Naive thymus-derived CD8-positive, alpha-beta T cell (primary cell): ENCODE results near the gene MED20. TPM values are rescaled to one million over a fixed set of nuclear protein-coding genes. Genes with fewer than 3 reads are reported as not detected.
A peak's percentile ranks its signal among the peaks of the same experiment; 100 is the strongest.

Experiments
- ATAC-seq, 2 donors: fragments of 150-1000 bp; cut with Tn5 transposase in 1 of 2; sonication (Bioruptor Pico), chemical (Tn5 transposase) in 1 of 2; 1 replicate in 1 of 2; 2 replicates in 1 of 2; pipeline ENCODE4 v1.10.0; 2021; ENCODE audit warnings: mild to moderate bottlenecking in 2 of 2, moderate library complexity in 2 of 2
- POLR2A ChIA-PET: fragments of 350-600 bp; sonication (Branson Sonifier 250); formaldehyde crosslinking; loops from one replicate; lab custom pipeline; 2021; ENCODE audit warnings: antibody characterized with exemption; lab: Charles Lee
- DNase-seq, 10 donors: peaks; one replicate each; pipeline versions ENCODE4 v3.0.0 to v3.0.0-alpha.2; 2020 to 2022
- H3K27ac Mint-ChIP-seq, 10 donors: one replicate each; pipeline ENCODE4 v1.8.0; 2020 to 2022; ENCODE audit warnings: mild to moderate bottlenecking in 10 of 10, mixed read lengths in 10 of 10, moderate library complexity in 4 of 10, inconsistent platforms in 1 of 10
- H3K27me3 Mint-ChIP-seq, 5 donors: one replicate each; pipeline ENCODE4 v1.8.0; 2021 to 2022; ENCODE audit warnings: mixed read lengths in 5 of 5
- H3K36me3 Mint-ChIP-seq, 3 donors: one replicate each; pipeline ENCODE4 v1.8.0; 2020 to 2022; ENCODE audit warnings: mixed read lengths in 3 of 3, mild to moderate bottlenecking in 2 of 3, inconsistent platforms in 1 of 3
- H3K4me1 Mint-ChIP-seq, 4 donors: one replicate each; pipeline ENCODE4 v1.8.0; 2021 to 2022; ENCODE audit warnings: mixed read lengths in 4 of 4
- H3K4me3 Mint-ChIP-seq, 10 donors: one replicate each; pipeline ENCODE4 v1.8.0; 2020 to 2022; ENCODE audit warnings: mild to moderate bottlenecking in 10 of 10, mixed read lengths in 10 of 10, moderate library complexity in 6 of 10, inconsistent platforms in 1 of 10
- H3K9me3 Mint-ChIP-seq, 9 donors: one replicate each; pipeline ENCODE4 v1.8.0; 2020 to 2022; ENCODE audit warnings: mixed read lengths in 9 of 9, mild to moderate bottlenecking in 3 of 9, inconsistent platforms in 1 of 9, moderate library complexity in 1 of 9
- polyA plus RNA-seq, 3 donors: library from polyadenylated mRNA; unstranded; fragments of 300-500 nt; fragmentation: Illumina TruSeq; gene quantifications; one replicate each; pipeline ENCODE4 v1.2.3, GENCODE V29; 2021
- total RNA-seq, 8 experiments: library from RNA in 2 of 8; stranded (reverse) in 2 of 8; gene quantifications; one replicate each; pipeline ENCODE4 v1.2.3 and lab custom pipeline; 2021 to 2026

The MED20 gene
- total and polyA plus RNA-seq, 5 experiments from 2014 or later = 2.8 to 12.5 (median 5.1) TPM

DNA sequence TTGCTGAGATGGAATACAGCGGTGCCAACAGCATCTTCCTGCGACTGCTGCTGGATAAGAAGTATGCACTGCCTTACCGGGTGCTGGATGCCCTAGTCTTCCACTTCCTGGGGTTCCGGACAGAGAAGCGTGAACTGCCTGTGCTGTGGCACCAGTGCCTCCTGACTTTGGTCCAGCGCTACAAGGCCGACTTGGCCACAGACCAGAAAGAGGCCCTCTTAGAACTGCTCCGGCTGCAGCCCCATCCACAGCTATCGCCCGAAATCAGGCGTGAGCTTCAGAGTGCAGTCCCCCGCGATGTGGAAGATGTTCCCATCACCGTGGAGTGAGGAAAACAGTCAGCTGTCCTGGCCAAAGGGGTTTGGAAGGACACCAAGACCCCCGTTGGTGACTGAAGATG is 11.4 kb upstream of the MED20 start:
- Mint-ChIP-seq H3K4me1 (peaks cover 28 to 49% (median 48%) of the 10 kb centered on the region in 4 donors), H3K27ac (peak overlapping the region in 6 of 10 donors; percentile 39 to 89 (median 71)), H3K4me3 (peak overlapping the region in 1 of 10 donors; percentile 20), H3K36me3 (peaks cover 5 to 82% (median 13%) of the 10 kb centered on the region in 3 donors), H3K9me3 (no peaks in the 10 kb centered on the region), H3K27me3 (no peaks in the 10 kb centered on the region)
- DNase-seq = no peak
- no peak for ATAC-seq
- POLR2A ChIA-PET = interaction anchor here (2.4 to 12.5 kb wide), 2 partner anchors 11 to 114 kb away, joined by 6 to 233 read pairs; partner anchors contain the start of genes BYSL, MED20 and TAF8

DNA sequence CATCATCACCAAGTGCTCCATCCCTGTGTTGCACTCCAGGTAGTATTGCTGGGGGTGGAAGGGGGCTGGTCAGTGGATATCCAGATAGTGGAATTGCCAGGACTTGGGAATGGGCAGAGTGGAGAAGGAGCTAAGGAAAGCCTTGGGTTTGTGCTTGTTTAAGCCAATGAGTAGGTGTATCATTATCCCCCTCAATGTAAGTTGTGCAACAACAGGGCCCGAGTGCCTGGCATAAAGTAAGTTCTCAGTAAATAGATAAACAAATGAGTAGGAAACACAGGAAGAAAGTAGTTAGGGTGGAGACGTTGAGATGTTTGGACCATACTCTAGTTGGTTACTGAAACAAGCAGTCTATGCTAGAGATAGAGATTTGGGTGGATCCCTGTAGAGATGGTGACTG is 10.9 kb upstream of the MED20 start:
- POLR2A ChIA-PET = interaction anchor here (1.6 to 12.5 kb wide), 3 partner anchors 10 to 147 kb away, joined by 4 to 233 read pairs (median 6); partner anchors contain the start of genes BYSL, MED20 and TAF8
- Mint-ChIP-seq H3K36me3 (peaks cover 5 to 78% (median 13%) of the 10 kb centered on the region in 3 donors), H3K27ac (peak overlapping the region in 9 of 10 donors; percentile 8 to 91 (median 49)), H3K4me1 (peaks cover 24 to 47% (median 44%) of the 10 kb centered on the region in 4 donors), H3K27me3 (no peaks in the 10 kb centered on the region), H3K9me3 (no peaks in the 10 kb centered on the region), H3K4me3 (peak overlapping the region in 1 of 10 donors; percentile 53)
- ATAC-seq = no peak
- DNase-seq = no peak

DNA sequence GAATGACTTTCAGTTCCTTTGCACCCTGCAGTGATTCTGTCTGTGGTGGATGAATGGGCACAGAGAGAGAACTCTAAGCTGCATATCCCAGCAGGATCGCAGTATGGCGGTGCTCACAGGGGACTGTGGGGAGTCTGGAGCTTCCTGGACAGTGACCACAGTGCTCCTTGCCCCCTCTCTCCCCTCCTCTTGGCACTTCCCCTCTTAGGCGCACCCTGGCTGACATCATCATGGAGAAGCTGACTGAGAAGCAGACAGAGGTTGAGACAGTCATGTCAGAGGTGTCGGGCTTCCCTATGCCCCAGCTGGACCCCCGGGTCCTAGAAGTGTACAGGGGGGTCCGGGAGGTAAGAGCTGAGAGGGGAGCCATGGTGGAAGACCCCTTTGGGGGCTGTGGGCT is 9.0 kb upstream of the MED20 start:
- no peak for ATAC-seq

DNA sequence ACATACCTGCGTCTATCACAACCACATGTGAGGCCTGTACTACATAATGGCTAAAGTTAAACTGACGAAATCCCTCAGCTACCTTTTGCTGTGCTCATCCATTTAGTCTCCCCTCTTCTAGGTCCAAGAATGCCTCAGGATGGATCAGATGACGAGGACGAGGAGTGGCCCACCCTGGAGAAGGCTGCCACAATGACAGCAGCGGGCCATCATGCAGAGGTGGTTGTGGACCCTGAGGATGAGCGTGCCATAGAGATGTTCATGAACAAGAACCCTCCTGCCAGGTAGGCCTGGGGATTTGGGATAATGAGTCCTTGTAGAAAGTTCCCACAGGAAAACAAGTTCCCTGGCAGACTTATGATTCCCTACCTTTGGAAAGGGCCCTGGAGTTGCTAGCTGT is 6.3 kb upstream of the MED20 start:
- DNase-seq (no peak), ATAC-seq (no peak)
- H3K27me3 Mint-ChIP-seq = no peaks in the 10 kb centered on the region
- peaks cover 0 to 51% (median 5%) of the 10 kb centered on the region in 3 donors for H3K36me3 Mint-ChIP-seq
- H3K9me3 Mint-ChIP-seq = no peaks in the 10 kb centered on the region
- H3K4me1 Mint-ChIP-seq = peaks cover 28 to 44% (median 41%) of the 10 kb centered on the region in 4 donors
- H3K27ac Mint-ChIP-seq = peak overlapping the region in 9 of 10 donors; percentile 19 to 81 (median 62)
- peak overlapping the region in 2 of 10 donors; percentile 7 to 12 for H3K4me3 Mint-ChIP-seq
- POLR2A ChIA-PET = interaction anchor here (0.5 to 1.5 kb wide), 4 partner anchors 12 to 1589 kb away, joined by 3 to 7 read pairs (median 3); no protein-coding TSS in a partner anchor

More for the DNA sequence above, 9.0 kb upstream of the MED20 start:
- DNase-seq = no peak
- no peaks in the 10 kb centered on the region for H3K9me3 Mint-ChIP-seq
- peak overlapping the region in 8 of 10 donors; percentile 13 to 80 (median 55) for H3K27ac Mint-ChIP-seq
- no peak overlapping the region for H3K4me3 Mint-ChIP-seq
- H3K27me3 Mint-ChIP-seq = no peaks in the 10 kb centered on the region
- H3K4me1 Mint-ChIP-seq = peaks cover 17 to 34% (median 31%) of the 10 kb centered on the region in 4 donors
- POLR2A ChIA-PET = interaction anchor here (0.6 to 1.5 kb wide), 3 partner anchors 9 to 304 kb away, joined by 4 to 6 read pairs (median 5); partner anchors contain the start of genes BYSL and MED20
- H3K36me3 Mint-ChIP-seq = peaks cover 5 to 67% (median 9%) of the 10 kb centered on the region in 3 donors

DNA sequence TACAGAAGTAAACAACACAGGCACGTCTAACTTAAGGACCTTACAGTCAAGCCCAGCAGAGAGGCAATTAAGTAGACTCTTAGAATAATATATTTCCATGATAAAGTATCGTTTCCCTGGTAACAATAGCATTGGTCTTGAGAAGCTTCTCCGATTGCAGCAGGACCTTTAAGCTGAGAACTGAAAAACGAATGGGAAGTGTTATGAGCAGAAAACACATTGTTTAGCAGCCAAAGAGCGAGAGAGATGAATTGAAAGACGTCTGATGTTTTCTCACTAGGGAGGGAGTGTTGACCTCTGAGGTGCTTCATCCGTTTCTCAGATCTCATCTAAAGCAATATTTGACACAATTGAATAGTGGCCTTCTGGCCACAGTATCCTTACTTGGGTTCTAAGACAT is 1.2 kb upstream of the MED20 start:
- no peak for ATAC-seq
- DNase-seq = no peak
- H3K9me3 Mint-ChIP-seq = no peaks in the 10 kb centered on the region
- H3K27me3 Mint-ChIP-seq = peaks cover 0 to 4% (median 0%) of the 10 kb centered on the region in 5 donors
- POLR2A ChIA-PET = interaction anchor here (0.9 to 5.7 kb wide), 7 partner anchors 11 to 138 kb away, joined by 4 to 98 read pairs (median 13); partner anchors contain the start of genes TAF8, TOMM6 and USP49
- H3K4me3 Mint-ChIP-seq = peak overlapping the region; percentile 97 to 100 (median 100)
- H3K36me3 Mint-ChIP-seq = peaks cover 0 to 16% (median 0%) of the 10 kb centered on the region in 3 donors
- peak overlapping the region; percentile 97 to 100 (median 99) for H3K27ac Mint-ChIP-seq
- H3K4me1 Mint-ChIP-seq = peaks cover 37 to 59% (median 55%) of the 10 kb centered on the region in 4 donors

- H3K9me3 Mint-ChIP-seq = no peaks in the 10 kb centered on the region
- POLR2A ChIA-PET = interaction anchor here (0.7 to 5.7 kb wide), 13 partner anchors 9 to 1008 kb away, joined by 3 to 98 read pairs (median 7); partner anchors contain the start of genes CCND3, TAF8, TOMM6 and USP49
- peak overlapping the region; percentile 97 to 100 (median 99) for H3K27ac Mint-ChIP-seq
- peaks cover 0 to 18% (median 0%) of the 10 kb centered on the region in 3 donors for H3K36me3 Mint-ChIP-seq
- peak overlapping the region; percentile 97 to 100 (median 100) for H3K4me3 Mint-ChIP-seq
- peaks cover 0 to 4% (median 0%) of the 10 kb centered on the region in 5 donors for H3K27me3 Mint-ChIP-seq
- H3K4me1 Mint-ChIP-seq = peaks cover 37 to 59% (median 53%) of the 10 kb centered on the region in 4 donors
- DNase-seq = no peak
- ATAC-seq = peak in 1 of 2 donors; percentile 26
These were observed 716 bp upstream of the MED20 start for GRCh38 chr6:41921712-41921998.

DNA sequence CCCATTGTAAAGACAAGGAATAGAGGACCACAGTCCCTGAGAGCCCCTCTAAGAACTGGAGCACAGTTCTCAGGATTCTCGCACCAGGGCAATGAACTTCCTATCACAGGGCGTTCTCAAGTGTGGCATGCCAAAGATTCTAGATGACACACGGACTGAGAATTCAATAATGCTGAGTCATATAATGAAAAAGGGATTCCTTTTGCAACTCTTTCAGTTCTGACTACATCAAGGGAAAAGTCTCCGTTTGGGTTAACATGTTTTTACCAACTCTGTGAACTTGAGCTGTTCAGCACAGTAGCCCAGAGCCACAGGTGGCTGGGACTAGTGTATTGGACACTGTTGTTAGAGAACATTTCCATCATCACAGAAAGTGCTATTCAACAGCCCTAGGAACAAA is 3.4 kb downstream of the MED20 start:
- peaks cover 0 to 4% (median 0%) of the 10 kb centered on the region in 5 donors for H3K27me3 Mint-ChIP-seq
- POLR2A ChIA-PET = no interaction called here
- peaks cover 25 to 48% (median 29%) of the 10 kb centered on the region in 4 donors for H3K4me1 Mint-ChIP-seq
- peaks cover 0 to 39% (median 9%) of the 10 kb centered on the region in 3 donors for H3K36me3 Mint-ChIP-seq
- DNase-seq (no peak), ATAC-seq (no peak)
- no peaks in the 10 kb centered on the region for H3K9me3 Mint-ChIP-seq
- H3K27ac Mint-ChIP-seq = no peak overlapping the region
- no peak overlapping the region for H3K4me3 Mint-ChIP-seq

DNA sequence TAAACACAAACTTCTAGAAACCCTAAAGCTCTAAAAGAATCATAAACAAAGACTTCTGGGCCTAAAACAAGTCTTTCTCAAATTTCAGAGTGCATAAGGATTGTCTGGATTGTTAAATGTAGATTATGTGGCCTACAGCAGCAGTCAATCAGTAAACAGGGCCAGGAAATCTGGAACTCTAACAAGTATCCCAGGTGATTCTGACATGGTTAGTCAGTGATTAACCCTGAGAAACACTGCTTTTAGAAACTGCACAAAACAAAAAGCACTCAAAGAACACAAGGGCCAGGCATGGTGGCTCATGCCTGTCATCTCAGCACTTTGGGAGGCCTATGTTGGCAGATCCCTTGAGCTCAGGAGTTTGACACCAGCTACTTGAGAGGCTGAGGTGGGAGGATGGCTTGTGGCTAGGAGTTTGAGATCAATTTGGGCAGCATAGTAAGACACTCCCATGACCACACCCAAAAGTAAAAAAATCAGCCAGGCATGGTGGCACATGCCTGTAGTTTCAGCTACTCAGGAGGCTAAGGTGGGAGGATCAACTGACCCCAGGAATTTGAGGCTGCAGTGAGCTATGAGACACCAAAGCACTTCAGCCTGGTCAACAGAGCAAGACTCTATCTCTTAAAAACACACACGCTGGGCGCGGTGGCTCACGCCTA is 5.9 kb downstream of the MED20 start:
- Mint-ChIP-seq H3K27me3 (no peaks in the 10 kb centered on the region), H3K36me3 (peaks cover 0 to 54% (median 10%) of the 10 kb centered on the region in 3 donors), H3K9me3 (no peaks in the 10 kb centered on the region), H3K27ac (peak overlapping the region in 1 of 10 donors; percentile 18), H3K4me1 (peaks cover 4 to 28% (median 9%) of the 10 kb centered on the region in 4 donors), H3K4me3 (no peak overlapping the region)
- no peak for DNase-seq
- no peak for ATAC-seq
- POLR2A ChIA-PET = no interaction called here

DNA sequence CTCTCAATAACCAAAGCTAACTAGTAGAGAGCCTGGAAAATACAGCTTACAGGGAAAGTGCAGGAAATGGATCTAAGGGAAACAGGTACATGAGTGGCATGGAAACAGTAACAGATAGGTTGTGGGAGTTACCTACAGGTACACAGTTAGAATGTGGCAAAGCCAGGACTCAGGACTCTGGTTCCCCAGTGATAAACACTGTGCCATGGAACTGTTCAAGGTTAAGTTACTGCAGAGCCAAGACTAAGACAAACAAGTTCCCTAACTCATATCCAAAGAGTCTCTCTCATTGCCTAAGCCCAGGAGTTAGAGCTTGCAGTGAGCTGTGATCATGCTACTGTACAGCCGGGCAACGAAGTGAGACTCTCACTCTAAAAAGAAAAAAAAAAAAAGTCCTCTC is 6.6 kb downstream of the MED20 start:
- no peaks in the 10 kb centered on the region for H3K9me3 Mint-ChIP-seq
- no peak overlapping the region for H3K4me3 Mint-ChIP-seq
- DNase-seq (no peak), ATAC-seq (no peak)
- peaks cover 0 to 56% (median 10%) of the 10 kb centered on the region in 3 donors for H3K36me3 Mint-ChIP-seq
- H3K27me3 Mint-ChIP-seq = no peaks in the 10 kb centered on the region
- H3K27ac Mint-ChIP-seq = peak overlapping the region in 1 of 10 donors; percentile 50
- POLR2A ChIA-PET = no interaction called here
- H3K4me1 Mint-ChIP-seq = peaks cover 0 to 25% (median 7%) of the 10 kb centered on the region in 4 donors

- POLR2A ChIA-PET = interaction anchor here (0.6 kb wide), 1 partner anchor 16 kb away, joined by 3 read pairs; no protein-coding TSS in a partner anchor
- H3K27me3 Mint-ChIP-seq = no peaks in the 10 kb centered on the region
- DNase-seq (no peak), ATAC-seq (no peak)
- peaks cover 8 to 21% (median 14%) of the 10 kb centered on the region in 4 donors for H3K4me1 Mint-ChIP-seq
- no peak overlapping the region for H3K4me3 Mint-ChIP-seq
- no peaks in the 10 kb centered on the region for H3K9me3 Mint-ChIP-seq
- peak overlapping the region in 1 of 10 donors; percentile 31 for H3K27ac Mint-ChIP-seq
- H3K36me3 Mint-ChIP-seq = peaks cover 0 to 76% (median 12%) of the 10 kb centered on the region in 3 donors
These were observed 11.2 kb downstream of the MED20 start for GRCh38 chr6:41909727-41910126.

GRCh38 chr6:41901882-41902519 is 18.9 kb downstream of the MED20 start:
- peak; percentile 54 to 67 for ATAC-seq

DNA sequence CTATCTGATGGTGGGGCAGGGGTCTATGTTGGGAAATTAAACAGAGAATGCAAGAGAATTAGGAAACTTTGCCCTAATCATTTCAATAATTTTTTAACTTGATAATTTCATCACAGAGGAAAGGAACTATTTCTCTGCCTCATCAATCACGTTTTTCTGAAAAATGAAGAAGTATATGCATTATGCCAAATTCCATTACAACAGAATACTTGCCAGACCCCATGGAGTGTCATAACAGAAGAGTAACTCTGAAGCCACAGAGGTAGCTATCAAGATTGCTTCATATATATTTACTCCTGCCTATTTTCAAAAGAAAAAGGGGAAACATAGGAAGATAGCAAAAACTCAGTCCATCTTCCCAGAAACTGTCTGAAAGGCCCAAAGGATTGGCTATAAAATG is 20.1 kb downstream of the MED20 start:
- Mint-ChIP-seq H3K27me3 (no peaks in the 10 kb centered on the region), H3K9me3 (no peaks in the 10 kb centered on the region), H3K27ac (no peak overlapping the region), H3K4me3 (no peak overlapping the region), H3K36me3 (peaks cover 0 to 6% (median 0%) of the 10 kb centered on the region in 3 donors), H3K4me1 (peaks cover 16 to 25% (median 21%) of the 10 kb centered on the region in 4 donors)
- DNase-seq (no peak), ATAC-seq (no peak)
- POLR2A ChIA-PET = no interaction called here

More at GRCh38 chr6:41901882-41902519, 18.9 kb downstream of the MED20 start:
- POLR2A ChIA-PET = no interaction called here
- DNase-seq = peak; percentile 23 to 74 (median 52)
- H3K4me1 Mint-ChIP-seq = peaks cover 14 to 20% (median 17%) of the 10 kb centered on the region in 4 donors
- H3K9me3 Mint-ChIP-seq = no peaks in the 10 kb centered on the region
- peaks cover 0 to 15% (median 0%) of the 10 kb centered on the region in 3 donors for H3K36me3 Mint-ChIP-seq
- H3K4me3 Mint-ChIP-seq = no peak overlapping the region
- no peaks in the 10 kb centered on the region for H3K27me3 Mint-ChIP-seq
- H3K27ac Mint-ChIP-seq = peak overlapping the region in 4 of 10 donors; percentile 22 to 68 (median 48)
